HCT116 (cell line): ENCODE data around the gene NFATC1. TPM values are rescaled to one million over a fixed set of nuclear protein-coding genes. Genes with fewer than 3 reads are reported as not detected.

ENCODE experiments used
- ATAC-seq: fragments of 200-7000 bp; cut with Tn5 transposase; 2 replicates; pipeline ENCODE4 v1.9.1; 2020; ENCODE audit warnings: mild to moderate bottlenecking, moderate library complexity
- BruUV-seq: library from RNA; stranded (reverse); fragments of 400-500 nt; replicated peaks from 2 replicates; lab custom pipeline; 2021; lab: Mats Ljungman, UMichigan
- CTCF ChIA-PET: fragments of 300-600 bp; sonication (Branson Sonifier 250); formaldehyde crosslinking; loops from one replicate; lab custom pipeline; 2021; ENCODE audit warnings: antibody characterized with exemption; lab: Charles Lee
- POLR2A ChIA-PET: fragments of 300-600, 350-600 bp; sonication (Branson Sonifier 250); formaldehyde crosslinking; loops from one replicate; lab custom pipeline; 2021; ENCODE audit warnings: antibody characterized with exemption; lab: Charles Lee
- RAD21 ChIA-PET, 2 experiments: fragments of 300-600 bp; sonication (Branson Sonifier 250); formaldehyde crosslinking; loops; one replicate each; lab custom pipeline; 2023; ENCODE audit warnings: low total read pairs in 2 of 2; ENCODE audit not compliant: uncharacterized antibody in 2 of 2, unreplicated experiment in 2 of 2, low non-redundant PET in 1 of 2; lab: Charles Lee
- DNase-seq: peaks from one replicate; pipeline ENCODE4 v3.0.0-alpha.2; 2010; ENCODE audit warnings: low read depth, low spot score
- H2AFZ ChIP-seq: fragments of 200-600 bp; shearing (Covaris generic), sonication (generic); 2 replicates; pipeline ENCODE4 v1.6.1; 2017; ENCODE audit warnings: low read depth, mixed run types, mixed read lengths, antibody characterized with exemption, low read length; ENCODE audit not compliant: poor library complexity, severe bottlenecking
- H3K27ac ChIP-seq: 2 replicates; pipeline ENCODE4 v1.5.1; 2012; ENCODE audit warnings: low read depth, low read length
- H3K27me3 ChIP-seq: fragments of 200-600 bp; sonication (generic); 2 replicates; pipeline ENCODE4 v1.6.1; 2016; ENCODE audit warnings: mixed run types, low read length, mixed read lengths; ENCODE audit not compliant: insufficient read depth
- H3K36me3 ChIP-seq, 2 experiments: fragments of 200-500 bp in 1 of 2; fragments of 200-600 bp in 1 of 2; sonication (Bioruptor generic) in 1 of 2; sonication (generic) in 1 of 2; 2 replicates each; pipeline versions ENCODE4 v1.5.1 to v1.6.1; 2014 to 2016; ENCODE audit warnings: low read length in 2 of 2, inconsistent platforms in 1 of 2, mixed read lengths in 1 of 2, mixed run types in 1 of 2; ENCODE audit not compliant: insufficient read depth in 2 of 2, control insufficient read depth in 1 of 2
- H3K4me1 ChIP-seq, 2 experiments: fragments of 200-600 bp in 1 of 2; sonication (generic) in 1 of 2; 2 replicates each; pipeline versions ENCODE4 v1.5.1 to v1.6.1; 2012 to 2017; ENCODE audit warnings: low read length in 2 of 2, inconsistent platforms in 1 of 2, mild to moderate bottlenecking in 1 of 2, mixed read lengths in 1 of 2, mixed run types in 1 of 2, moderate library complexity in 1 of 2; ENCODE audit not compliant: insufficient read depth in 2 of 2, control insufficient read depth in 1 of 2
- H3K4me2 ChIP-seq: fragments of 200-600 bp; sonication (generic); 2 replicates; pipeline ENCODE4 v1.6.1; 2017; ENCODE audit warnings: mixed run types, low read length, mixed read lengths
- H3K4me3 ChIP-seq, 2 experiments: fragments of 200-600 bp in 1 of 2; sonication (generic) in 1 of 2; replicated peaks in 1 of 2; 2 replicates each; pipeline ENCODE4 v1.5.1; 2011 to 2016; ENCODE audit warnings: low read length in 2 of 2, control low read depth in 1 of 2, low read depth in 1 of 2, mild to moderate bottlenecking in 1 of 2, mixed read lengths in 1 of 2, mixed run types in 1 of 2
- H3K79me2 ChIP-seq: fragments of 200-600 bp; sonication (generic); 2 replicates; pipeline ENCODE4 v1.6.1; 2017; ENCODE audit warnings: mild to moderate bottlenecking, mixed run types, low read length, moderate library complexity, mixed read lengths; ENCODE audit not compliant: insufficient read depth
- H3K9ac ChIP-seq: fragments of 200-600 bp; sonication (generic); 2 replicates; pipeline ENCODE4 v1.6.1; 2016; ENCODE audit warnings: low read length, mixed read lengths
- H3K9me2 ChIP-seq: fragments of 200-600 bp; sonication (generic), shearing (Covaris generic); 2 replicates; pipeline ENCODE4 v1.6.1; 2017; ENCODE audit warnings: mixed run types, mild to moderate bottlenecking, moderate library complexity; ENCODE audit not compliant: insufficient read depth
- H3K9me3 ChIP-seq, 2 experiments: fragments of 200-500 bp in 1 of 2; fragments of 200-600 bp in 1 of 2; sonication (Bioruptor generic) in 1 of 2; sonication (generic) in 1 of 2; 2 replicates each; pipeline ENCODE4 v1.6.1; 2014 to 2017; ENCODE audit warnings: low read length in 2 of 2, mixed read lengths in 2 of 2, inconsistent platforms in 1 of 2, low read depth in 1 of 2, mild to moderate bottlenecking in 1 of 2, mixed run types in 1 of 2, moderate library complexity in 1 of 2; ENCODE audit not compliant: control insufficient read depth in 1 of 2, insufficient read depth in 1 of 2
- H4K20me1 ChIP-seq: fragments of 200-600 bp; sonication (generic), shearing (Covaris generic); 2 replicates; pipeline ENCODE4 v1.6.1; 2017; ENCODE audit warnings: mixed run types, mild to moderate bottlenecking, moderate library complexity; ENCODE audit not compliant: insufficient read depth
- ATF3 ChIP-seq: IDR thresholded peaks from 2 replicates; pipeline ENCODE4 v1.6.1; 2012
- CBX3 ChIP-seq: IDR thresholded peaks from 2 replicates; pipeline ENCODE4 v1.6.1; 2012; ENCODE audit warnings: low read depth
- CEBPB ChIP-seq: IDR thresholded peaks from 2 replicates; pipeline ENCODE4 v1.6.1; 2012; ENCODE audit warnings: low read depth
- EGR1 ChIP-seq: IDR thresholded peaks from 2 replicates; pipeline ENCODE4 v1.6.1; 2012; ENCODE audit warnings: low read depth
- ELF1 ChIP-seq: IDR thresholded peaks from 2 replicates; pipeline ENCODE4 v1.6.1; 2012; ENCODE audit warnings: low read depth, borderline replicate concordance
- EZH2 ChIP-seq: fragments of 200-600 bp; sonication (generic); IDR thresholded peaks from 2 replicates; pipeline ENCODE4 v1.6.1; 2017; ENCODE audit warnings: antibody characterized with exemption, mixed run types
- EZH2phosphoT487 ChIP-seq: fragments of 200-600 bp; IDR thresholded peaks from 2 replicates; pipeline ENCODE4 v1.6.1; 2018; ENCODE audit warnings: antibody characterized with exemption, borderline replicate concordance
- FOSL1 ChIP-seq: IDR thresholded peaks from 2 replicates; pipeline ENCODE4 v1.6.1; 2012; ENCODE audit warnings: low read depth
- JUND ChIP-seq: IDR thresholded peaks from 2 replicates; pipeline ENCODE4 v1.6.1; 2012
- POLR2AphosphoS5 ChIP-seq: IDR thresholded peaks from 2 replicates; pipeline ENCODE4 v1.6.1; 2011; ENCODE audit warnings: mild to moderate bottlenecking, low read depth, low read length, moderate library complexity
- RAD21 ChIP-seq: IDR thresholded peaks from 2 replicates; pipeline ENCODE4 v1.6.1; 2012; ENCODE audit warnings: low read depth, mild to moderate bottlenecking
- SIN3A ChIP-seq: IDR thresholded peaks from 2 replicates; pipeline ENCODE4 v1.6.1; 2012; ENCODE audit warnings: low read depth
- SP1 ChIP-seq: IDR thresholded peaks from 2 replicates; pipeline ENCODE4 v1.6.1; 2012; ENCODE audit warnings: low read depth
- SRF ChIP-seq: IDR thresholded peaks from 2 replicates; pipeline ENCODE4 v1.6.1; 2012; ENCODE audit warnings: low read depth
- TCF7L2 ChIP-seq: IDR thresholded peaks from 2 replicates; pipeline ENCODE4 v1.7.0; 2011; ENCODE audit warnings: borderline replicate concordance, inconsistent platforms; ENCODE audit not compliant: insufficient read depth, insufficient read length; ENCODE audit errors: extremely low read depth
- YY1 ChIP-seq: IDR thresholded peaks from 2 replicates; pipeline ENCODE4 v1.6.1; 2011; ENCODE audit warnings: low read length, low read depth, moderate library complexity, mild to moderate bottlenecking; ENCODE audit not compliant: insufficient replicate concordance; ENCODE audit errors: extremely low read depth
- ZFX ChIP-seq: fragments of 450-650 bp; IDR thresholded peaks from 2 replicates; pipeline ENCODE4 v1.6.1; 2017
- ZNF274 ChIP-seq: fragments of 200-500 bp; sonication (Bioruptor generic); IDR thresholded peaks from 2 replicates; pipeline ENCODE4 v1.6.1; 2014; ENCODE audit warnings: mild to moderate bottlenecking, low read depth, low read length, inconsistent platforms
- intact Hi-C: fragments of 100-400 bp; cut with micrococcal nuclease; formaldehyde crosslinking; loops from 2 replicates; pipeline ENCODE4 v1.10.0; 2022
- total RNA-seq: library from RNA; stranded (reverse); gene quantifications from one replicate; pipeline ENCODE4 v1.2.1, GENCODE V29; 2021; ENCODE audit not compliant: unreplicated experiment
- TF ChIP-seq, protein P1 (sequence below): IDR thresholded peaks from 2 replicates; pipeline ENCODE4 v1.6.1; 2012; ENCODE audit warnings: low read depth
- TF ChIP-seq, protein P2 (sequence below), 3 experiments: fragments of 200-600 bp in 1 of 3; sonication (generic) in 1 of 3; IDR thresholded peaks in 2 of 3; conservative IDR thresholded peaks in 1 of 3; 2 replicates each; pipeline ENCODE4 v1.5.1; 2012 to 2017; ENCODE audit warnings: low read depth in 2 of 3, low read length in 2 of 3, antibody characterized with exemption in 1 of 3, borderline replicate concordance in 1 of 3, control low read depth in 1 of 3, mild to moderate bottlenecking in 1 of 3, mixed read lengths in 1 of 3, mixed run types in 1 of 3, moderate library complexity in 1 of 3; ENCODE audit not compliant: insufficient read depth in 1 of 3
- TF ChIP-seq, protein P3 (sequence below): IDR thresholded peaks from 2 replicates; pipeline ENCODE4 v1.6.1; 2012

NFATC1 gene
- total RNA-seq, 1 experiment from 2014 or later, result 20.8 TPM

DNA sequence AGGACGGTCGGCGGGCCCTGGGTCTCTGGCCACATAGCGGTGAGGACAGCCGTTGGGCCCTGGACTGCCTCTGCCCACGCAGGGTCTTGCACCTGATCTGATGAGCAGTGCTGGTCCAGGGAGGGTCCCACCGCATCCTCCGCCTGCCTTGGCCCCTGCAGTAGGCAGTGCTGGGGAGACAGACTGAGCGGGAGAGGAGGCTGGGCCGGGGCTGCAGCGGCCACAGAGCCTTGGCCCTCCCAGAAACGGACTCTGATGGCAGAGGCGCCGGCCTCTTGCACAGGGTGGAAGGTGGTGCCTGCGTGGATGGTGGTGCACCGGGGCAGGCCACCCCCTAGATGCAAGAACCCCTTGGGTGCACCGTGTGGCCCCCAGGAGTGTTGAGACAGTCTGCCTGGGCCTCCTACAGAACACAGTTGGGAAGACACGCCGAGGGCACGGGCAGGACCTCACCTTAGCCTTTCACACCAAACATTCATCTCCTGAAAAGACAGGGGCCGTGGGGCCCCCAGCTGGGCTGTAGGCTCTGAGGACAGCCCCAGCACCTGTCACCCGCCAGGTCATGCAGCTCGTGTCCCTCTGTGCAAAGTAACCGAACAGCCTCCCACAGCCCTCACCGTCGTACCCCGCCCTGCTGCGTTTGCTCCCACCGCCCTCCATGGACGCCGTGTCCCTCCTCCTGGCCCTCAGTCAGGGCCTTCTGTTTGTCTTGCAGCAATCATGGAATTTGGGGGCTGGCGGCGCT lies 36.8 kb downstream of the NFATC1 start (continued):
- TF ChIP-seq TCF7L2, result no peak
- no peak for TF ChIP-seq CEBPB
- no peak for TF ChIP-seq RAD21
- TF ChIP-seq EZH2phosphoT487, result no peak
- TF ChIP-seq ZNF274, result no peak
- no peak for TF ChIP-seq JUND
- TF ChIP-seq CBX3, result no peak
- TF ChIP-seq, all 23 proteins: peak for 0

- no peaks in the 10 kb centered on the region for H4K20me1 ChIP-seq
- no peak for ATAC-seq
- intact Hi-C loops, result no loop called here
- no peak overlapping the region for H3K4me2 ChIP-seq
- no peak overlapping the region for H2AFZ ChIP-seq
- H3K4me3 ChIP-seq, result no peak overlapping the region
- no peak overlapping the region for H3K9ac ChIP-seq
- ChIA-PET RAD21 (no interaction called here), CTCF (no interaction called here), POLR2A (no interaction called here)
- H3K36me3 ChIP-seq, result no peaks in the 10 kb centered on the region
- H3K9me2 ChIP-seq, result no peaks in the 10 kb centered on the region
- peaks cover 8% of the 10 kb centered on the region; the same call in 1 of the 2 replicates for H3K79me2 ChIP-seq
- DNase-seq, result no peak
- H3K27me3 ChIP-seq, result no peaks in the 10 kb centered on the region
- H3K27ac ChIP-seq, result no peak overlapping the region
- H3K9me3 ChIP-seq, result no peaks in the 10 kb centered on the region
- no TSS peak for BruUV-seq
- H3K4me1 ChIP-seq, result no peaks in the 10 kb centered on the region
- TF ChIP-seq, protein P1, sequence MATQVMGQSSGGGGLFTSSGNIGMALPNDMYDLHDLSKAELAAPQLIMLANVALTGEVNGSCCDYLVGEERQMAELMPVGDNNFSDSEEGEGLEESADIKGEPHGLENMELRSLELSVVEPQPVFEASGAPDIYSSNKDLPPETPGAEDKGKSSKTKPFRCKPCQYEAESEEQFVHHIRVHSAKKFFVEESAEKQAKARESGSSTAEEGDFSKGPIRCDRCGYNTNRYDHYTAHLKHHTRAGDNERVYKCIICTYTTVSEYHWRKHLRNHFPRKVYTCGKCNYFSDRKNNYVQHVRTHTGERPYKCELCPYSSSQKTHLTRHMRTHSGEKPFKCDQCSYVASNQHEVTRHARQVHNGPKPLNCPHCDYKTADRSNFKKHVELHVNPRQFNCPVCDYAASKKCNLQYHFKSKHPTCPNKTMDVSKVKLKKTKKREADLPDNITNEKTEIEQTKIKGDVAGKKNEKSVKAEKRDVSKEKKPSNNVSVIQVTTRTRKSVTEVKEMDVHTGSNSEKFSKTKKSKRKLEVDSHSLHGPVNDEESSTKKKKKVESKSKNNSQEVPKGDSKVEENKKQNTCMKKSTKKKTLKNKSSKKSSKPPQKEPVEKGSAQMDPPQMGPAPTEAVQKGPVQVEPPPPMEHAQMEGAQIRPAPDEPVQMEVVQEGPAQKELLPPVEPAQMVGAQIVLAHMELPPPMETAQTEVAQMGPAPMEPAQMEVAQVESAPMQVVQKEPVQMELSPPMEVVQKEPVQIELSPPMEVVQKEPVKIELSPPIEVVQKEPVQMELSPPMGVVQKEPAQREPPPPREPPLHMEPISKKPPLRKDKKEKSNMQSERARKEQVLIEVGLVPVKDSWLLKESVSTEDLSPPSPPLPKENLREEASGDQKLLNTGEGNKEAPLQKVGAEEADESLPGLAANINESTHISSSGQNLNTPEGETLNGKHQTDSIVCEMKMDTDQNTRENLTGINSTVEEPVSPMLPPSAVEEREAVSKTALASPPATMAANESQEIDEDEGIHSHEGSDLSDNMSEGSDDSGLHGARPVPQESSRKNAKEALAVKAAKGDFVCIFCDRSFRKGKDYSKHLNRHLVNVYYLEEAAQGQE, result no peak
- no peak for TF ChIP-seq YY1
- no peak for TF ChIP-seq SRF
- TF ChIP-seq, protein P2, sequence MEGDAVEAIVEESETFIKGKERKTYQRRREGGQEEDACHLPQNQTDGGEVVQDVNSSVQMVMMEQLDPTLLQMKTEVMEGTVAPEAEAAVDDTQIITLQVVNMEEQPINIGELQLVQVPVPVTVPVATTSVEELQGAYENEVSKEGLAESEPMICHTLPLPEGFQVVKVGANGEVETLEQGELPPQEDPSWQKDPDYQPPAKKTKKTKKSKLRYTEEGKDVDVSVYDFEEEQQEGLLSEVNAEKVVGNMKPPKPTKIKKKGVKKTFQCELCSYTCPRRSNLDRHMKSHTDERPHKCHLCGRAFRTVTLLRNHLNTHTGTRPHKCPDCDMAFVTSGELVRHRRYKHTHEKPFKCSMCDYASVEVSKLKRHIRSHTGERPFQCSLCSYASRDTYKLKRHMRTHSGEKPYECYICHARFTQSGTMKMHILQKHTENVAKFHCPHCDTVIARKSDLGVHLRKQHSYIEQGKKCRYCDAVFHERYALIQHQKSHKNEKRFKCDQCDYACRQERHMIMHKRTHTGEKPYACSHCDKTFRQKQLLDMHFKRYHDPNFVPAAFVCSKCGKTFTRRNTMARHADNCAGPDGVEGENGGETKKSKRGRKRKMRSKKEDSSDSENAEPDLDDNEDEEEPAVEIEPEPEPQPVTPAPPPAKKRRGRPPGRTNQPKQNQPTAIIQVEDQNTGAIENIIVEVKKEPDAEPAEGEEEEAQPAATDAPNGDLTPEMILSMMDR (IDR thresholded peaks at IDR 0.05 in 2 of 3, conservative IDR thresholded peaks at IDR 0.05 in 1 of 3; ENCODE audit: borderline replicate concordance in 1 of 3, insufficient read depth in 1 of 3, low read depth in 2 of 3, low read length in 2 of 3), result no peak
- no peak for TF ChIP-seq JUND
- no peak for TF ChIP-seq ATF3
- TF ChIP-seq EZH2, result no peak
- no peak for TF ChIP-seq ZNF274
- TF ChIP-seq FOSL1, result no peak
- TF ChIP-seq ZFX, result no peak
- no peak for TF ChIP-seq TCF7L2
- no peak for TF ChIP-seq EGR1
- no peak for TF ChIP-seq SIN3A
- no peak for TF ChIP-seq ELF1
- no peak for TF ChIP-seq EZH2phosphoT487
- TF ChIP-seq, protein P3, sequence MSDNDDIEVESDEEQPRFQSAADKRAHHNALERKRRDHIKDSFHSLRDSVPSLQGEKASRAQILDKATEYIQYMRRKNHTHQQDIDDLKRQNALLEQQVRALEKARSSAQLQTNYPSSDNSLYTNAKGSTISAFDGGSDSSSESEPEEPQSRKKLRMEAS, result no peak
- TF ChIP-seq SP1, result no peak
- TF ChIP-seq POLR2AphosphoS5, result no peak
These were observed 37.7 kb downstream of the NFATC1 start for GRCh38 chr18:79433431-79433830.
